H1 (cell line): ENCODE data around the gene CSNK2B.

ENCODE experiments used
- BRCA1 ChIP-seq: IDR thresholded peaks from 2 replicates; pipeline ENCODE4 v1.6.1; 2012; ENCODE audit warnings: low read depth, low read length, improper control_type of control experiment
- CTCF ChIP-seq, 3 experiments: IDR thresholded peaks; 1 replicate in 2 of 3; 2 replicates in 1 of 3; pipeline versions ENCODE4 v1.5.1 to v1.6.1; 2011; ENCODE audit warnings: low read length in 3 of 3, mild to moderate bottlenecking in 3 of 3, inconsistent platforms in 2 of 3, low read depth in 1 of 3, moderate library complexity in 1 of 3; ENCODE audit not compliant: insufficient read depth in 1 of 3; ENCODE audit errors: control extremely low read depth in 1 of 3
- EP300 ChIP-seq, 2 experiments: IDR thresholded peaks; 1 replicate in 1 of 2; 2 replicates in 1 of 2; pipeline ENCODE4 v1.6.1; 2011 to 2012; ENCODE audit warnings: low read depth in 2 of 2, low read length in 2 of 2, mild to moderate bottlenecking in 2 of 2, borderline replicate concordance in 1 of 2, inconsistent platforms in 1 of 2, moderate library complexity in 1 of 2
- EZH2 ChIP-seq: fragments of 200-600 bp; sonication (generic); IDR thresholded peaks from 2 replicates; pipeline ENCODE4 v1.7.1; 2012; ENCODE audit warnings: low read depth, mild to moderate bottlenecking, moderate library complexity, low read length, inconsistent platforms; ENCODE audit not compliant: severe bottlenecking
- KDM5A ChIP-seq: fragments of 200-600 bp; IDR thresholded peaks from 2 replicates; pipeline ENCODE4 v1.7.1; 2012; ENCODE audit warnings: mild to moderate bottlenecking, low read length, inconsistent platforms, mixed read lengths
- POLR2A ChIP-seq, 2 experiments: IDR thresholded peaks; 1 replicate in 1 of 2; 2 replicates in 1 of 2; pipeline ENCODE4 v1.6.1; 2011; ENCODE audit warnings: low read depth in 2 of 2, low read length in 2 of 2, mild to moderate bottlenecking in 2 of 2; ENCODE audit errors: control extremely low read depth in 1 of 2
- SIN3A ChIP-seq, 2 experiments: IDR thresholded peaks in 1 of 2; conservative IDR thresholded peaks in 1 of 2; 2 replicates each; pipeline ENCODE4 v1.6.1; 2011 to 2012; ENCODE audit warnings: low read length in 2 of 2, improper control_type of control experiment in 1 of 2, low read depth in 1 of 2, mild to moderate bottlenecking in 1 of 2
- SIRT6 ChIP-seq: IDR thresholded peaks from one replicate; pipeline ENCODE4 v1.7.1; 2012; ENCODE audit warnings: low read length, inconsistent platforms
- SRF ChIP-seq: IDR thresholded peaks from 2 replicates; pipeline ENCODE4 v1.6.1; 2011; ENCODE audit warnings: mild to moderate bottlenecking, low read depth, low read length, moderate library complexity
- USF2 ChIP-seq: IDR thresholded peaks from 2 replicates; pipeline ENCODE4 v1.6.1; 2011; ENCODE audit warnings: low read length, improper control_type of control experiment
- ZNF274 ChIP-seq: IDR thresholded peaks from 2 replicates; pipeline ENCODE4 v1.7.0; 2012; ENCODE audit warnings: low read length, borderline replicate concordance; ENCODE audit errors: extremely low read depth

- TF ChIP-seq SIRT6 (no peak), SRF (no peak), SIN3A (conservative IDR thresholded peaks at IDR 0.05 in 1 of 2, IDR thresholded peaks at IDR 0.05 in 1 of 2; ENCODE audit: low read depth in 1 of 2, low read length in 2 of 2) (no peak), CTCF (IDR thresholded peaks at IDR 0.05; ENCODE audit: control extremely low read depth in 1 of 3, insufficient read depth in 1 of 3, low read depth in 1 of 3, low read length in 3 of 3) (no peak), BRCA1 (no peak), USF2 (no peak), EP300 (IDR thresholded peaks at IDR 0.05; ENCODE audit: borderline replicate concordance in 1 of 2, low read depth in 2 of 2, low read length in 2 of 2) (no peak), POLR2A (IDR thresholded peaks at IDR 0.05; ENCODE audit: control extremely low read depth in 1 of 2, low read depth in 2 of 2, low read length in 2 of 2) (no peak), ZNF274 (no peak), KDM5A (no peak), EZH2 (no peak)
These were observed 10.5 kb downstream of the CSNK2B start for GRCh38 chr6:31676322-31676903.
